Activated CD4-positive, alpha-beta T cell treated with anti-CD3 and anti-CD28 coated beads for 48 hours (primary cell): Measurements from ENCODE around the gene ERC1.
"Not testable (repeated sequence)": the region's sequence is repeated elsewhere in the genome, so short reads cannot be mapped to it uniquely, and the experiment has no call there.

Experiments
- DNase-seq: peaks from one replicate; pipeline ENCODE4 v3.0.0-alpha.2; 2020

ERC1 gene

DNA sequence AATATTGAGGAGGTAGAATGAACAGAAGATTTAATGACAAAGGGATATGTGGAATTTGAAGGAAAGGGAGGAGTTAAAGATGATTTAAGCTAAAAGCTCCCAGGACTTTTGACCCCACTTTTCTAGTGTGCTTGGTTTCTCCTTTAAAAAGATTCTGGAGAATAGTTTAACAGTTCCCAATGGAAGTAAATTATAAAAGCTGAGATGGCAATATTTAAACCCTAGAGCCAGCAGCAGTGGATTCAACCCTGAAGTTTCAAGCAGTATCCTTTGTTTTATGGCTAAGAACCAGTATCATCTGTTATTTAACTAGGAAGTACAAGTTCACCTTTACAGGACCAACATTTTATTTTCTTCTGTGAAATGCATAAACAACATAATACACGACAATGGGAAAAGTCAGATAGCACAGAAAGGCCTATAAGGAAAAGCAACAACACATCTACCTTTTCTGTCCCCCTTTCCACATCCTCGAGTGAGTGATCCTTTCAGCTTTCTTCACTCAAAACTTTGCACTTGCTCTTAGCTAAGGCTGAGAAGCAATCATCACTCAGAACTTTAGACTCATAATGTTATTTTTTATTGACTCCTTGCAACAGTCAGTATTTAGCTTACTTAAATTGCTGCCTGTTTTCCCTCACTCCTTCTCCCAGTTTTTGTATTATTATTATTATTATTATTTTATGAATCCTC, 338.9 kb downstream of the ERC1 start:
- no peak for DNase-seq

DNA sequence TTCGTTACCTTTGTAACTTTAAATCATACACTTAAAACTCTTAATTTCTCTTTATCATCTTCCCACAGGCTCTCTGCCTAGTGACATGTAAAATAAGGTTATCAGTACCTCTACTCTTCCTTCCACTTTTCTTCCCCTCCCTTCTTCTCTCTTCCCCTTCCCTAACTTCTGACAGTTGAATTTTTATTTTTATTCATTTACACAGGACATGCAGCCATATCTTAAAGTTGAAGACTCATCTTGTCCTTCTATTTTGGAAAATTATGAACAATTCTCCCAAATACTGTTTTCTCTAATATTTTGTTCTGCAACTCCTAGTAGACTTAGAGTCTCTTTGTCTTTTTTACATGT, 339.4 kb downstream of the ERC1 start:
- DNase-seq, result no peak

DNA sequence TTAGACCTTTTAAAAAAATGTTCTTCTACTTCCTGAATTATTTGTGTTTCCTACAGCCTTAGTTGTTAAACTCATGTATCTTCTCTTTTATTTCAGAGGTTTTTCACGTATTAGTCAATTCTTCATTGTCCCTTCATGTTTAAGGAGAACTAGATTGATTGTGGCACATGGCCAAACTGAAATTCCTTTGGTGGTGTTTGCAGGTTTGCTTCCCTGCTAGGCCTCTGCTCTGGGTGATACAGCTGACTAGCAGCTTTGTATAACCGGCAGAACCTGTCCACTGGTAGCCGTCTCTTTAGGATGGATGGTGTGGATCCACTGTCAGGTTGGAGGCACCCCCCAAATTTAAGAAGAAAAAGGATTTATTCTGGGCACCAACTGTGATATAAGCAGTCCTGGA, 341.3 kb downstream of the ERC1 start:
- no peak for DNase-seq

DNA sequence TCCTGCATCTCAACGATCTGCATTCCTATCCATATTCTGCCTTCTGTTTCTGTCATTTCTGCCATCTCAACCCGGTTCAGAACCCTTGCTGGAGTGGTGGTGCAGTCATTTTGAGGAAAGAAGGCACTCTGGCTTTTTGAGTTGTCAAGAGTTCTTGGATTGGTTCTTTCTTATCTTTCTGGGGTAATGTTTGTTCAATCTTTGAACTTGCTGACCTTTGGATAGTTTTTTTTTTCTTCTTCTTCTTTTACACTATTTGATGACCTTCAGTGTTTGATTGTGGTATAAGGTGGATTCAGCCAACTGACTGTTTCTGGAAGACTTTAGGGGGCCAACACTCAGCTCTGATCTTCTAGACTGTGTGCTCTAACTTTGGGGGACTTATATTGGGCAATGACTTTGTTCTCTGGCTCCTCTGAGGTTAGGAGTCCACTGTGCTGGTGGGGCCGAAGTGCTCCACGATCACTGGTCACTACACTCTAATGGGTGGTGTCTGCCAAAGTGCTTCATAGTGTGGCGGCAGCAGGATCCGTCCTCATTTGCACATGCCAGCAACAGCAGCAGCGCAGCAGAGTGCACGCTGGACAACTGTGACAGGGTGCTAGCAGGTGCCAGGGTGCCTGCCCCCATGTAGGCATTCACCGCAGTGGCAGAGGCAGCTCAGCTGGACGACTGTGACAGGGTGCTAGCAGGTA, 347.6 kb downstream of the ERC1 start:
- DNase-seq, result no peak

DNA sequence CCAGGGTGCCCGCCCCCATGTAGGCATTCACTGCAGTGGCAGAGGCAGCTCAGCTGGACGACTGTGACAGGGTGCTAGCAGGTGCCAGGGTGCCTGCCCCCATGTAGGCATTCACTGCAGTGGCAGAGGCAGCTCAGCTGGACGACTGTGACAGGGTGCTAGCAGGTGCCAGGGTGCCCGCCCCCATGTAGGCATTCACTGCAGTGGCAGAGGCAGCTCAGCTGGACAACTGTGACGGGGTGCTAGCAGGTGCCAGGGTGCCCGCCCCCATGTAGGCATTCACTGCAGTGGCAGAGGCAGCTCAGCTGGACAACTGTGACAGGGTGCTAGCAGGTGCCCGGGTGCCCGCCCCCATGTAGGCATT, 348.1 kb downstream of the ERC1 start:
- DNase-seq, result not testable (repeated sequence)

DNA sequence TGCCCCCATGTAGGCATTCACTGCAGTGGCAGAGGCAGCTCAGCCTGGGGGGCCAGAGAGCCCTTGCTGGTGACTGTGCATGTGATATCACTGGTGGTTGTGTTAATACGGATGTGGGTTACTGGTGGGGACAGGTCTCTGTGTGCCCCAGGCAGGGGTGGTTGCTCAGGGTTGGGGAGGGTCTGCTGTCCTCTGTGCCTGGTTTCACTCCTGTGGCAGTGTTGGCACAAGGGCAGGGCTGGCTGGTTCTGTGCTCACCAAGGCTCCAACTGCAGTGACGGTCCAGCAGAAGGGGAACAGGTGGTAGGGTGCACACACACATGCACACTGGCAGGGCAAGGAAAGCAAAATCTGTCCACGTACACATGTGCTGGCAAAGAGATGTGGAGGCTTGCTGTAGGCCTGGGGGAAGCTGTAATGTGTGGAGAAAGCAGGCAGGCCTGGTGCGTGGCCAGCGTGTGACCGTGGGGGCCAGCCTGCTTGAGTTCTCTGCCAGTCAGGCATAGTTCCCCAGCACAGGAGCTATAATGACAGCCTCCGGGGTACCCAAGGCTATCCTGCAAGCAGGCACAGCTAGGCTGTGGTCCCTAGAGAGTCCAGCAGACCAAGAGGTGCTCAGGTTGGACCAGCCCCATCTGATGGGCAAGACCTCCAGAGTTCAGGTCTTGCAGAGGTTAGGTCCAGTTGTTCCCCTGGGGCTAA, 348.7 kb downstream of the ERC1 start:
- no peak for DNase-seq

DNA sequence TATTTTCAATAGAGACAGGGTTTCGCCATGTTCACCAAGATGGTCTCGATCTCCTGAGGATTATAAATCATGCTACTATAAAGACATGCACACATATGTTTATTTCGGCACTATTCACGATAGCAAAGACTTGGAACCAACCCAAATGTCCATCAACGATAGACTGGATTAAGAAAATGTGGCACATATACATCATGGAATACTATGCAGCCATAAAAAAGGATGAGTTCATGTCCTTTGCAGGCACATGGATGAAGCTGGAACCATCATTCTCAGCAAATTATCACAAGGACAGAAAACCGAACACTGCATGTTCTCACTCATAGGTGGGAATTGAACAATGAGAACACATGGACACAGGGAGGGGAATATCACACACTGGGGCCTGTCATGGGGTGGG, 350.2 kb downstream of the ERC1 start:
- not testable (repeated sequence) for DNase-seq

DNA sequence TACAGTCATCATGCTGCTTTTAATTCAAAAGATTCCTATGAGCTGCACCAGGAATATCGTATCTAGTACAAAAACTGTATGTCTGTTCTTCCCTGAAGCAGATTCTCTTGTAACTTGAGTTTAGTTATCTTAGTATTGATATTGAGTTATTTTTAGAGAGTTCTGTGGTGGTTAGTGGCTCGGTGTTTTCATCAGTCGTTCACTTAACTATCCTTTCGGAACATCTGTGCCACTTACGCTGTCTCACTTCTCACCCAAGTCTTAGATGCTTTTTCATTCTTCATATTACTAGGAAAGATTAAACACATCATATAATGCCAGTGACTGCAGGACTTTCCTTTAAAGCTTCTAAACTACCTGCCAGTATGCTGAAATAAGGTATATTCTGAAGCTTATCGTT, 352.4 kb downstream of the ERC1 start:
- no peak for DNase-seq

DNA sequence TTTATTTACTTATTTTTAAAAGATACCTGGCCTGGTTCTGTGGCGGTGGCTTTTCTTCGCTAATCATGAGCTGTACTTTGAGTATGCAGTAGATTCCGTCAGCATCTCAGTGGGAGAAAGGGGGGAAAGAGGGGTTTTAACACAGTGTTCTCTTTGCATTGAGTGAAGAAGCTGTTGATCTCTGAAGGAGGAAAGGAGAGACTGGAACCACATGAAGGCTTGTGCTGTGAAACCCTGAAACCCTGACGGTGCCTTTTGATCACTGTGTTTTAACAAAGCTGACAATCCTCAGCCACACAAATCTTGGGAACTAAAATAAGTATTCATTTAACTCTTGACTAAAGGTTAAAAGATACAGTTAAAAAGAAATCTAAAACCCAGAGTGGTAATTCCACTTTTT, 353.2 kb downstream of the ERC1 start:
- no peak for DNase-seq

DNA sequence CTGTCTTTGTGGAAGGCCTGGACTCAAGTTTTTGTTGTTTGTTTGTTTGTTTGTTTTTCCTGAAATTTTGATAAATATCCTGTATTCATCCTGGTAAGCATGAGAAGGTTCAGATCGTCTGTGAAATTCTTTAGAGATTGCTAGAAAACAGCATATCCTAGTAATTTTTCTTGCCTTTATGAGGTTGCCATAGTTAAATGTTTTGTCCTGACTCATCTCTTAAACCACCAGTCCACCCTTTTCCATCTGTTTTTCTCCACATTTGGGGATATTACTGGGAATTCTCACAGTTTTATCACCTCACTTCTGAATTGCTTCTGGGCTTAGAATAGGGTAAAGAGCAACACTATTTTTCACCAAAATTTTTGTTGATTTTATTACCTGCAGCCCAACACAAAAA, 355.1 kb downstream of the ERC1 start:
- DNase-seq, result no peak

DNA sequence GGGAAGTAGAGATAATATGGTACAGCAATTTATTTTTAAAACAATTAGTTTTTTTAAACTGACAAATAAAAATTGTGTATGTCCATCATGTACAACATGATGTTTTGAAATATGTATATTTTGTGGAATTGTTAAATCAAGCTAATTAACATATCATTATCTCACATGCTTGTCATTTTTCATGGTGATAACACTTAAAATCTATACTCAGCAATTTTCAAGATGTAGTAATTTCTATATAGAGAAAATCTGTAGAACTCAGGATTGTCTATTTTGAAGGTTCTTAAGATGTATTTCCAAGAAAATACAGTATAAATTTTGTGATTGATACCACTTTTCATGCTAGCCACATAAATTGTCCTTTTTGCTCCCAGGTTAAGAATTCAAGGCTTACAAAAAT, 356.3 kb downstream of the ERC1 start:
- no peak for DNase-seq

DNA sequence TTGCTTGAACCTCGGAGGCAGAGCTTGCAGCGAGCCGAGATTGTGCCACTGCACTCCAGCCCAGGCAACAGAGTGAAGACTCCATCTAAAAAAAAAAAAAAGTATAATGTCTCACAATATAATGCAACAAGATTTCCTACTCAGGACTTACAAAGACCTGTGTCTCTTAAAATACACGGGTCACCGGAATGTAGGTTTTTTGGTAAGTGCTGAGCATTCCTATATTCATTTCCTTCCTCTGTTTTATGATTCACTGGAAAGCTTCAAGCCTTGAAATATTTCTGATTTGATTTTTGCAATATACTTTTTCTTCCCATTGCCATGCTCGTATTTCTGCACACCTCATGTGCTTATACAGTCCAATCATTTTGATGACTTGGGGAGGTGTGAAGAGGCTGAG, 357.6 kb downstream of the ERC1 start:
- no peak for DNase-seq

DNA sequence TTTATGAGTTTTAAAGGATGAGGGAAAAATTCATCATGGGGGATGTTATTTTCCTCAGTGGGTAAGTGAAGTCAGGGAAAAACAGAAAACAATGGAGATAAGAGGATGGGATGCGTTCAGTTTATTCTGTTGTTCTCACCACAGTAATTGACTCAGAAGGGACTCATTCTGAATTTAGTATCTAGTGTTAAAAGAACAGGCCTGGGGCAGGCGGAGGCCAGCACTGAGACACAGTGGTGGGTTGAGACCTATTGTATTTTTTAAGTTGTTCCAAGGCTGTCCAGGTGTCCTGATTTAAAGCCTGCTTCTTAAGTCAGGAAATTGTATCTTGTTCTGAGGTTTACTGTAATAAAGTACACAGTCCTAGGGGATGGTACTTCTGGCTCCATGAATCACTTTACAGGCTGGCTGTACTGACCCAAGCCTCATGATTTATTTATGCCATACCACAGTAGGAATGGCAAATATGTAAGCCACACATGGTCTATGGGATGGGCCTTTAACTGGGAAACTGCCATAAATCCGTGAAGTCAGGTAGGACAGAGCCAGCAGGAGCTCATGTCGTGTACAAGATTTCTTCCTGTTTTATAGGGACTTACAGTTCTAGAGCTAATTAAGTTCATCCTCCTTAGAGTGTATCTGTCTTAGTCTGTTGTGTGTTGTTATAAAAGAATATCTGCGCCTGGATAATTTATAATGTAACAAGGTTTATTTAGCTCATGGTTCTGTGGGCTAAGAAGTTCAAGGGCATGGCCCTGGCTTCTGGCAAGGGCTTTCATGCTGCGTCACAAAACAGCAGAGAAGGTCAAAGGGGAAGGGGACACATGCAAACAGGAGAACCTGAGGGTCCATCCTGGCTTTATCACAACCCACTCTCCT, 359.3 kb downstream of the ERC1 start:
- no peak for DNase-seq

DNA sequence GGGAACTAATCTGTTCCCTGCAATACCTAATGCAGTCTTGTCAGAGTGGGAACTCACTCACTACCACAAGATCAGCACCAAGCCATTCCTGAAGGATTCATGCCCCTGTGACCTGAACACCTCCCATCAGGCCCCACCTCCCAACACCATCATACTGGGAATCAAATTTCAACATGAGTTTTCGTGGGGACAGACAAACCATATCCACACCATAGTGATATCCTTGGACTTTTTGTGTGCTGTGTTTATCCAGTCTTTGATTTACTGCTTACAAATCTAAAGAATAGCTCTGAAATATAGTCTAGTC, 359.9 kb downstream of the ERC1 start:
- no peak for DNase-seq

DNA sequence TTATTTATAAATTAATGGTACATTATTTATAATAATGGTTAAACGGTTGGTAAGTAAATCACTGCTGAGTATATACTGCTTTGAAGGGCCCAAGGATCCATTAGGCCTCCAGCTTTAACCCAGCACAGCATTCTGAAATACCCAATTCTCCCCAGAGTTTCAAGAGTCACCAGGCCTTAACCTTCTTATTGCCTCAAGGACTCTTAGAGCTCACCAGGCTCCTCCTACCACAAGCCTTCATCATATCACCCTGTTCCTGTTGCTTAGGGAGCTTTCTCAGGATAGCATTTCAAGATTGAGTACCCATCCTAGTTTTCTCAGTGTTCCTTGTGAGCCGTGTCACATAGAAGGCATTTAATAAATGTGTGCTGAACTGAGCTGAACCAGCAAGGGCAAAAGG, 360.9 kb downstream of the ERC1 start:
- no peak for DNase-seq

DNA sequence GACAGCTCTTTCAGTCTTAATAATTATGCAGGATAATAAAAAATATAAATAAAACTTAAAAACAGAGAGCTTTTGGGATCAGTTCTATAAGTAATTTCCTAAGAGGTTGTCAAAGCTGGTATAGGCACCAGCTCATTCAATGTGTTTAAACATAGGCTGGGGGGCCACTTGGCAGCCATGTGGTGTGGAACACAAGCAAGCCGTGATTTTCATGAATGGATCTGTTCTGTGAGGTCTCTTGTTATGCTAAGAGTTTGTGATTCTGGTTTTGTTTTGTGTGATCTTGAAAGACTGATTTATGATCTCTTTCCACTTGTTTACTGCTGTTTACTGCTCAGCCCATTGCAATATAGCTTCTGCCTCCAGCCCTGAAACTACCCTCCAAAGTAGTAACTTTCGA, 362.4 kb downstream of the ERC1 start:
- no peak for DNase-seq

DNA sequence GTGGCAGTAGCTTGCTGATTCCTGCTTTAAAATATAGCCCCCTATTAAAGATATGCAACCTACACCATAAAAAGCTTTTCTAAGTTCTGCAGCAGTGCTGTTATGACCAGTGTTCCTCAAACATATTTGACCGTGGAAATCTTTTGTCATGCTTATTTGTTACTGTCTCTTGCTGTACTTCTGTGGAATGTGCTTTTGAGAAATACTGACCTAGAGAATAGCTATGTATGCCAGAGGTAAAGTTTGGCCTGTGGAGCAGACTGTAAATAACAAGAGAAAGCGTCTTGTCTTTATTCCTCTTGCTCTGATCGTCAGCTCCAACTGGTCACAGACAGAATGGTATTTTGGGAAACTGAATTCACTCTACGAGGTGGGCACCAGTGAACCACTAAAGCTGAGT, 364.4 kb downstream of the ERC1 start:
- no peak for DNase-seq

DNA sequence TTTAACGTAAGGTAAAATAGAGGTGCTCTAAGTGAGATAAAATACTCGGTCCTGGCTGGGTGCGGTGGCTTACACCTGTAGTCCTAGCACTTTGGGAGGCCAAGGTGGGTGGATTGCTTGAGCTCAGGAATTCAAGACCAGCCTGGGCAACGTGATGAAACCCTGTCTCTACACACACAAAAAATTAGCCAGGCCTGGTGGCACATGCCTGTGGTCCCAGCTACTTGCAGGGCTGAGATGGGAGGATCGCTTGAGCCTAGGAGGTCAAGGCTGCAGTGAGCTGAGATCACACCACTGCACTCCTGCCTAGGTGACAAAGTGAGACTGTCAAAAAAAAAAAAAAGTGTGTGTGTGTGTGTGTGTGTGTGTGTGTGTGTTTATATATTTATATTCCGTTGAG, 364.8 kb downstream of the ERC1 start:
- DNase-seq, result not testable (repeated sequence)

DNA sequence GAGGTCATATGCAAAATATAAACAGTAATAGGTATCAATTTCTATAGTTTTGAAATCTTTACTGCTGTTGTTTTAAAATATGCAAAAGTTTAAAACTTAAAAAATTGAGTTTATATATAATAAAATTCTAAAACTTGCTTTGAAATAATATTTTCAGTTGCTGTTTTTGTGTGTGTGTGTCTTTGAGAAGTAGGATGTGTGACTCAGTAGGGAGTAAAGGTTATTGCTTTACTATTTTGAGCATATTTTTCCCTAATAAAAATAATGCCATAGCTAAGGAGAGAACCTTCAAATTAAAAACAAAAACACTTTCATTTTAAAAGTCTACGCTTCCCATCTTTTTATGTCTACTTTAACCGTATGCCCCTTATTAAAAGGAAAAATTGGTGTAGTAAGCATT, 365.3 kb downstream of the ERC1 start:
- DNase-seq, result no peak

DNA sequence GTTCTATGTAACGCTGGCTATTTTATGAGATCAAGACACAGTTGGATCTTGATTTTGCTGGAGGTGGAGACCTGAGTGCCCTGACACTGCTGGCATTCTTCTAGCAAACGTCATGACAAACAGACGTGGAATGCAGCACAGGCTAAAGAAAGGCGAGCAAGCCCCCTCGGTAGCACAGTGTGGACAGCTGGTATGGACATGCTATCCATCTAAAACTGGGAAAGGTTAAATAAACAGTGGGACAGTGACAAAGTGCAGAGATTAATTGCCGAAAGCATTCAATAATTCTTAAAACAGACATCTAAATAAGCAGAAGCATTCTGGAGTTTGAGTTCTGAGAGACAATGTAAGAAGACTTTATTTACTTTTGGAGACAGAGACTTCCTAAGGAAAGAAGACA, 366.1 kb downstream of the ERC1 start:
- no peak for DNase-seq

DNA sequence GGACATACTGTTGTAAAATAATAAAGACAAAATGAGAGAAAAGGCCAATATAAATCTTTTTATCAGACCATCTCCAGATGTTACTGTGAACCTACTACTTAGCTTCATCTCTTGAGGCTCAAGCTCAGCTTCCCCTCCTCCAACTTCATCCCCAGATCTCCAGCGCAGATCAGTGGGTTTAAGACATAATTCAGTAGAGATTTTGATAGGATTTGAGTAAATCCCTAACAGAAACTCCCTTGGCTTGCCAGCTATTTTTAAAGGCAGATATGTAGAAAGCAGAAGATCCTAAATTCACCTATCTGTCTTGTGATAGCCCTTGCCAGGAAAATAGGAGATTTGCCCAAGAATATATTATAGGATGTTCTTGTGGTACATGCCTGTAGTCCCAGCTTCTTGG, 366.7 kb downstream of the ERC1 start:
- DNase-seq, result no peak

DNA sequence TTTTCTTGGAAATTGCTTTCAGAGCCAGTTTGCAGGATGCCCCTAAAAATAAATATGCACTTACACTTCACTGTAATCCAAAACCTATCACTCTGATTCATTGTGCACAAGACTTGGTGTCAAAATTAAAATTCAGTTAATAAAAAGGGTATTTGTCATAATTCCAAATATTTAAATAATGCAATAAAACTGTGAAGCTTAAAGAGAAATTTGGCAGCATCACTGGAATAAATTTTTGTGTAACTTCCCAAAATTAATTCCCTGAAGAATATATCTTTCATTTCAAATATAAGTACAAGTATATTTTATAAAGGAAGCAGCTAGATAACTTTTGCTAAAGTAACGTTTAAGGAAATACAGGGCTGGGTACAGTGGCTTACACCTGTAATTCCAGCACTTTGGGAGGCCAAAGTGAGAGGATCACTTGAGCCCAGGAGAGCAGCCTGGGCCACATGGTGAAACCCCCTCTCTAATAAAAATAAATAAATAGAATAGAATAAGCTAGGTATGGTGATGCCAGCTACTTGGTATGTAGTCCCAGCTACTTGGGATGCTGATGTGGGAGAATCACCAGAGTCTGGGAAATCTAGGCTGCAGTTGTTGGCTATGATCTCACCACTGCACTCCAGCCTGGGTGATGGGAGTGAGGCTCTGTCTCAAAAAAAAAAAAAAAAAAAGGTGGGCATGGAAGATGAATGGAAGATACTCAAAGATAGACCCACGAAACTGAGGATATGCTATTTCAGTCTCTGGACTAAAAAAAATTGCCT, 369.6 kb downstream of the ERC1 start:
- DNase-seq, result no peak

DNA sequence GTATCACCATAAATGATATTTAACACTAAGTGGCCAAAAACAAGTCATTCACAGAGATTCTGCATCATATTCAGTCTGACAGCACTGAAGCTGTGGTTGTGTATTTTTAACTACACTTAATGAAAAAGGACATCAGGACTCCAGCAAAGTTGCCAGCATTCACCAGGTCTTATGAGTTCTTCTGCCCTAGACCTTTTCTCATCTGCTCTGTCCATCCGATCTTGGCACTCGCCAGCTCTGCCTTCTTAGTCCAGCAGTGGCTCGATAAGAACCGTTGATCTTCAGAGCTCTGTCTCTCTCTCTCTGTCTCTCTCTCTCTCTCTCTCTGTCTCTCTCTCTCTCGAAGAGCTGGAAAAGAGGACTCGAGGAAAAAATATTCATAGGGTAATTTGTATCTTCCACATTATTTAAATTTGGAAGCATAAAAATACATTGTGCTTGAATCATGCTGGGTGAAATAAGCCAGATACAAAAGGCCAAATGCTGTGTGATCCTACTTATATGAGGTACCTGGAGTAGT, 371.2 kb downstream of the ERC1 start:
- no peak for DNase-seq
